CD4-positive, alpha-beta T cell (primary cell): ENCODE data around the gene TMEM26. TPM values are rescaled to one million over a fixed set of nuclear protein-coding genes. Genes with fewer than 3 reads are reported as not detected.

Source experiments
- ATAC-seq: fragments of 200-7000 bp; cut with Tn5 transposase; one replicate; pipeline ENCODE4 v1.10.0; 2022; ENCODE audit warnings: mild to moderate bottlenecking; ENCODE audit not compliant: poor library complexity
- CTCF ChIA-PET: fragments of 350-600 bp; sonication (Branson Sonifier 250); formaldehyde crosslinking; loops from one replicate; lab custom pipeline; 2021; ENCODE audit warnings: antibody characterized with exemption, inconsistent platforms; lab: Charles Lee
- POLR2A ChIA-PET: fragments of 350-600 bp; sonication (Branson Sonifier 250); formaldehyde crosslinking; loops from one replicate; lab custom pipeline; 2021; ENCODE audit warnings: antibody characterized with exemption, inconsistent platforms; lab: Charles Lee
- DNase-seq, 14 experiments: peaks; one replicate each; pipeline ENCODE4 v3.0.0-alpha.2; 2013 to 2020; ENCODE audit warnings: mixed read lengths in 2 of 14
- H3K27ac ChIP-seq, 2 donors: one replicate each; pipeline versions ENCODE4 v1.5.1 to v1.7.0; 2013; ENCODE audit warnings: low read length in 2 of 2, low read depth in 1 of 2, mild to moderate bottlenecking in 1 of 2
- H3K27me3 ChIP-seq, 2 experiments: 1 replicate in 1 of 2; 2 replicates in 1 of 2; pipeline versions ENCODE4 v1.6.1 to v1.7.0; 2013; ENCODE audit warnings: low read length in 2 of 2, control low read depth in 1 of 2, mild to moderate bottlenecking in 1 of 2, moderate library complexity in 1 of 2; ENCODE audit not compliant: insufficient read depth in 2 of 2, control insufficient read depth in 1 of 2
- H3K36me3 ChIP-seq: one replicate; pipeline ENCODE4 v1.6.1; 2013; ENCODE audit warnings: low read length, control low read depth; ENCODE audit not compliant: insufficient read depth
- H3K4me1 ChIP-seq: one replicate; pipeline ENCODE4 v1.6.1; 2013; ENCODE audit warnings: low read length, control low read depth; ENCODE audit not compliant: insufficient read depth
- H3K4me3 ChIP-seq: one replicate; pipeline ENCODE4 v1.5.1; 2013; ENCODE audit warnings: mild to moderate bottlenecking, low read length, moderate library complexity
- H3K9me3 ChIP-seq, 2 experiments: 1 replicate in 1 of 2; 2 replicates in 1 of 2; pipeline versions ENCODE4 v1.6.1 to v1.7.0; 2013; ENCODE audit warnings: low read length in 2 of 2, mild to moderate bottlenecking in 2 of 2, control low read depth in 1 of 2, moderate library complexity in 1 of 2; ENCODE audit not compliant: control insufficient read depth in 1 of 2, insufficient read depth in 1 of 2
- H3K27ac Mint-ChIP-seq: one replicate; pipeline ENCODE4 v1.8.0; 2020; ENCODE audit warnings: mixed read lengths
- H3K27me3 Mint-ChIP-seq: one replicate; pipeline ENCODE4 v1.8.0; 2021; ENCODE audit warnings: mixed read lengths
- H3K36me3 Mint-ChIP-seq: one replicate; pipeline ENCODE4 v1.8.0; 2021; ENCODE audit warnings: low read depth, mixed read lengths
- H3K4me1 Mint-ChIP-seq: one replicate; pipeline ENCODE4 v1.8.0; 2021; ENCODE audit warnings: low read depth, mixed read lengths
- H3K4me3 Mint-ChIP-seq: one replicate; pipeline ENCODE4 v1.8.0; 2020; ENCODE audit warnings: mild to moderate bottlenecking, mixed read lengths
- H3K9me3 Mint-ChIP-seq: one replicate; pipeline ENCODE4 v1.8.0; 2020; ENCODE audit warnings: mixed read lengths
- CTCF ChIP-seq: fragments of 200-600 bp; IDR thresholded peaks from one replicate; pipeline ENCODE4 v1.8.0; 2022; ENCODE audit warnings: antibody characterized with exemption, mild to moderate bottlenecking
- intact Hi-C, 2 experiments: fragments of 100-400 bp; cut with DNase I in 1 of 2; cut with micrococcal nuclease in 1 of 2; formaldehyde crosslinking; loops; one replicate each; pipeline versions ENCODE4 v1.15.1 to v1.9.0; 2023 to 2025; cut with DNase I, micrococcal nuclease
- total RNA-seq, 174 experiments: library from RNA in 2 of 174; stranded (reverse) in 2 of 174; gene quantifications; one replicate each; pipeline ENCODE4 v1.2.3 and lab custom pipeline; 2021 to 2026

TMEM26 gene
- total RNA-seq, 2 experiments from 2014 or later: not detected

- ChIA-PET POLR2A (no interaction called here), CTCF (no interaction called here)
- Histone ChIP-seq H3K4me1 (no peaks in the 10 kb centered on the region), H3K27ac (no peak overlapping the region), H3K27me3 (no peaks in the 10 kb centered on the region), H3K9me3 (no peaks in the 10 kb centered on the region), H3K36me3 (no peaks in the 10 kb centered on the region), H3K4me3 (no peak overlapping the region)
- Mint-ChIP-seq H3K4me1 (no peaks in the 10 kb centered on the region), H3K9me3 (no peaks in the 10 kb centered on the region), H3K36me3 (no peaks in the 10 kb centered on the region), H3K27me3 (peaks cover 2% of the 10 kb centered on the region), H3K4me3 (no peak overlapping the region), H3K27ac (no peak overlapping the region)
- intact Hi-C loops: no loop called here
- no peak for DNase-seq
- TF ChIP-seq CTCF: no peak
- ATAC-seq: no peak
Measured at GRCh38 chr10:61408105-61408504, 45.1 kb downstream of the TMEM26 start.

GRCh38 chr10:61406736-61407135 lies 46.4 kb downstream of the TMEM26 start:
- no peak overlapping the region for H3K27ac ChIP-seq
- H3K36me3 ChIP-seq: no peaks in the 10 kb centered on the region
- POLR2A ChIA-PET: no interaction called here
- ATAC-seq (no peak), DNase-seq (no peak)
- Mint-ChIP-seq H3K27ac (no peak overlapping the region), H3K27me3 (no peaks in the 10 kb centered on the region), H3K36me3 (no peaks in the 10 kb centered on the region), H3K4me3 (no peak overlapping the region), H3K4me1 (no peaks in the 10 kb centered on the region), H3K9me3 (no peaks in the 10 kb centered on the region)
- H3K4me3 ChIP-seq: no peak overlapping the region
- H3K9me3 ChIP-seq: no peaks in the 10 kb centered on the region
- no peaks in the 10 kb centered on the region for H3K4me1 ChIP-seq
- CTCF ChIA-PET: no interaction called here
- no peaks in the 10 kb centered on the region for H3K27me3 ChIP-seq
- intact Hi-C loops: no loop called here
- no peak for TF ChIP-seq CTCF

- H3K36me3 ChIP-seq: no peaks in the 10 kb centered on the region
- ChIA-PET POLR2A (no interaction called here), CTCF (no interaction called here)
- DNase-seq (no peak), ATAC-seq (no peak)
- H3K27ac Mint-ChIP-seq: no peak overlapping the region
- no peaks in the 10 kb centered on the region for H3K9me3 ChIP-seq
- no peak overlapping the region for H3K27ac ChIP-seq
- no peaks in the 10 kb centered on the region for H3K9me3 Mint-ChIP-seq
- H3K4me3 ChIP-seq: no peak overlapping the region
- TF ChIP-seq CTCF: no peak
- H3K4me1 ChIP-seq: no peaks in the 10 kb centered on the region
- H3K27me3 ChIP-seq: no peaks in the 10 kb centered on the region
- H3K4me1 Mint-ChIP-seq: no peaks in the 10 kb centered on the region
- H3K27me3 Mint-ChIP-seq: no peaks in the 10 kb centered on the region
- intact Hi-C loops: no loop called here
- H3K4me3 Mint-ChIP-seq: no peak overlapping the region
- H3K36me3 Mint-ChIP-seq: no peaks in the 10 kb centered on the region
Measured at GRCh38 chr10:61406242-61406641, 46.9 kb downstream of the TMEM26 start.
